H1 (cell line): Measurements from ENCODE around the gene DUSP1. TPM values are rescaled to one million over a fixed set of nuclear protein-coding genes. Genes with fewer than 3 reads are reported as not detected.

Experiments used
- CTCF ChIA-PET: fragments of 300-600 bp; sonication (Branson Sonifier 250); formaldehyde crosslinking; loops from one replicate; lab custom pipeline; 2021; ENCODE audit not compliant: partially characterized antibody; lab: Charles Lee
- POLR2A ChIA-PET: fragments of 300-600 bp; sonication (Branson Sonifier 250); formaldehyde crosslinking; loops from one replicate; lab custom pipeline; 2021; ENCODE audit warnings: inconsistent platforms; ENCODE audit not compliant: partially characterized antibody; lab: Charles Lee
- DNase-seq, 2 experiments: peaks; one replicate each; pipeline versions ENCODE4 v3.0.0 to v3.0.0-alpha.2; 2010 to 2022; ENCODE audit warnings: low spot score in 2 of 2, low read depth in 1 of 2, mixed read lengths in 1 of 2
- FAIRE-seq: peaks from 2 replicates; lab custom pipeline; 2011; peaks lifted over from hg19 to GRCh38; lab: Jason Lieb, UNC
- H2AFZ ChIP-seq: 2 replicates; pipeline ENCODE4 v1.8.1; 2012; ENCODE audit warnings: low read length, inconsistent platforms
- H2AK5ac ChIP-seq: 2 replicates; pipeline ENCODE4 v1.6.1; 2013; ENCODE audit warnings: low read depth, low read length
- H2BK120ac ChIP-seq: replicated peaks from 2 replicates; pipeline ENCODE3; 2013; ENCODE audit warnings: low read depth, low read length, inconsistent platforms
- H2BK12ac ChIP-seq: 2 replicates; pipeline ENCODE4 v1.6.1; 2013; ENCODE audit warnings: low read depth, low read length
- H2BK15ac ChIP-seq: 2 replicates; pipeline ENCODE4 v1.6.1; 2013; ENCODE audit warnings: low read length
- H2BK20ac ChIP-seq: 2 replicates; pipeline ENCODE4 v1.6.1; 2013; ENCODE audit warnings: low read length
- H2BK5ac ChIP-seq: 2 replicates; pipeline ENCODE4 v1.6.1; 2013; ENCODE audit warnings: low read depth, low read length
- H3K14ac ChIP-seq: 2 replicates; pipeline ENCODE4 v1.6.1; 2013; ENCODE audit warnings: inconsistent platforms; ENCODE audit not compliant: insufficient read length
- H3K18ac ChIP-seq: 2 replicates; pipeline ENCODE4 v1.6.1; 2013; ENCODE audit warnings: low read length; ENCODE audit errors: extremely low read depth
- H3K23ac ChIP-seq: 2 replicates; pipeline ENCODE4 v1.6.1; 2013; ENCODE audit warnings: inconsistent platforms; ENCODE audit not compliant: insufficient read length
- H3K23me2 ChIP-seq: 2 replicates; pipeline ENCODE4 v1.6.1; 2013; ENCODE audit warnings: low read depth, low read length
- H3K27ac ChIP-seq: 2 replicates; pipeline ENCODE4 v1.6.1; 2011; ENCODE audit warnings: low read depth, low read length, inconsistent platforms
- H3K27me3 ChIP-seq, 4 experiments: replicated peaks in 1 of 4; 1 replicate in 1 of 4; 2 replicates in 3 of 4; pipeline versions ENCODE4 v1.6.1 to v1.8.1; 2011 to 2013; ENCODE audit warnings: low read length in 3 of 4, mild to moderate bottlenecking in 3 of 4, inconsistent platforms in 2 of 4, mixed read lengths in 2 of 4, moderate library complexity in 1 of 4; ENCODE audit not compliant: control insufficient read depth in 3 of 4, insufficient read depth in 3 of 4; ENCODE audit errors: extremely low read depth in 1 of 4
- H3K36me3 ChIP-seq, 4 experiments: 2 replicates each; pipeline versions ENCODE4 v1.6.1 to v1.8.1; 2011 to 2013; ENCODE audit warnings: mild to moderate bottlenecking in 4 of 4, low read length in 3 of 4, moderate library complexity in 2 of 4, control low read depth in 1 of 4, inconsistent platforms in 1 of 4; ENCODE audit not compliant: insufficient read depth in 4 of 4, control insufficient read depth in 2 of 4
- H3K4ac ChIP-seq: replicated peaks from 2 replicates; pipeline ENCODE3; 2013; ENCODE audit warnings: low read length, low read depth, mixed read lengths, inconsistent platforms; ENCODE audit not compliant: insufficient read length
- H3K4me1 ChIP-seq, 4 experiments: replicated peaks in 1 of 4; 1 replicate in 1 of 4; 2 replicates in 3 of 4; pipeline versions ENCODE4 v1.6.1 to v1.8.1; 2011 to 2013; ENCODE audit warnings: low read length in 3 of 4, inconsistent platforms in 2 of 4, mixed read lengths in 1 of 4; ENCODE audit not compliant: insufficient read depth in 4 of 4, control insufficient read depth in 3 of 4
- H3K4me2 ChIP-seq, 2 experiments: 2 replicates each; pipeline versions ENCODE4 v1.6.1 to v1.8.1; 2011 to 2013; ENCODE audit warnings: low read depth in 2 of 2, low read length in 2 of 2, control low read depth in 1 of 2, inconsistent platforms in 1 of 2, mild to moderate bottlenecking in 1 of 2; ENCODE audit not compliant: insufficient read depth in 1 of 2
- H3K4me3 ChIP-seq, 4 experiments: fragments of 200-600, 300-600 bp in 1 of 4; sonication (generic), shearing (Covaris generic), sonication (Bioruptor Twin) in 1 of 4; 2 replicates each; pipeline versions ENCODE4 v1.5.1 to v1.8.1; 2011 to 2016; ENCODE audit warnings: low read length in 4 of 4, low read depth in 3 of 4, control low read depth in 2 of 4, inconsistent platforms in 2 of 4, mild to moderate bottlenecking in 2 of 4, mixed read lengths in 1 of 4, moderate library complexity in 1 of 4; ENCODE audit not compliant: insufficient read depth in 2 of 4; ENCODE audit errors: extremely low read depth in 1 of 4
- H3K56ac ChIP-seq: replicated peaks from 2 replicates; pipeline ENCODE3; 2013; ENCODE audit warnings: low read depth, mild to moderate bottlenecking, mixed read lengths, low read length, inconsistent platforms; ENCODE audit not compliant: insufficient read length
- H3K79me1 ChIP-seq: 2 replicates; pipeline ENCODE4 v1.6.1; 2013; ENCODE audit warnings: low read depth, low read length, control low read depth
- H3K79me2 ChIP-seq, 2 experiments: 2 replicates each; pipeline versions ENCODE4 v1.6.1 to v1.8.1; 2012 to 2013; ENCODE audit warnings: low read length in 2 of 2, mild to moderate bottlenecking in 2 of 2, inconsistent platforms in 1 of 2; ENCODE audit not compliant: insufficient read depth in 2 of 2, control insufficient read depth in 1 of 2
- H3K9ac ChIP-seq, 4 experiments: replicated peaks in 1 of 4; 1 replicate in 1 of 4; 2 replicates in 3 of 4; pipeline versions ENCODE4 v1.6.1 to v1.8.1; 2011 to 2013; ENCODE audit warnings: low read depth in 3 of 4, low read length in 3 of 4, control low read depth in 2 of 4, mild to moderate bottlenecking in 2 of 4, moderate library complexity in 2 of 4, inconsistent platforms in 1 of 4; ENCODE audit errors: extremely low read depth in 1 of 4
- H3K9me3 ChIP-seq, 2 experiments: 2 replicates each; pipeline versions ENCODE4 v1.6.1 to v1.8.1; 2012 to 2013; ENCODE audit warnings: mild to moderate bottlenecking in 2 of 2, moderate library complexity in 2 of 2, control low read depth in 1 of 2, inconsistent platforms in 1 of 2, low read depth in 1 of 2, low read length in 1 of 2, mixed read lengths in 1 of 2; ENCODE audit not compliant: insufficient read depth in 2 of 2
- H4K20me1 ChIP-seq, 2 experiments: replicated peaks in 1 of 2; 2 replicates each; pipeline versions ENCODE3 to v1.8.1; 2011 to 2013; ENCODE audit warnings: inconsistent platforms in 2 of 2, low read length in 2 of 2, mild to moderate bottlenecking in 1 of 2; ENCODE audit not compliant: insufficient read depth in 2 of 2, control insufficient read depth in 1 of 2
- H4K5ac ChIP-seq: 2 replicates; pipeline ENCODE4 v1.6.1; 2013; ENCODE audit warnings: low read length, low read depth, mixed read lengths, inconsistent platforms; ENCODE audit not compliant: insufficient read length
- H4K8ac ChIP-seq: 2 replicates; pipeline ENCODE4 v1.8.0; 2013; ENCODE audit warnings: mild to moderate bottlenecking, moderate library complexity, low read length, inconsistent platforms; ENCODE audit not compliant: insufficient read depth; ENCODE audit errors: extremely low read depth
- H4K91ac ChIP-seq: replicated peaks from 2 replicates; pipeline ENCODE3; 2013; ENCODE audit warnings: low read length, mixed read lengths, inconsistent platforms; ENCODE audit not compliant: insufficient read length
- SIX5 ChIP-seq: IDR thresholded peaks from 2 replicates; pipeline ENCODE4 v1.6.1; 2011; ENCODE audit warnings: mild to moderate bottlenecking, low read depth, low read length
- SP2 ChIP-seq: IDR thresholded peaks from 2 replicates; pipeline ENCODE4 v1.6.1; 2012; ENCODE audit warnings: mild to moderate bottlenecking, low read length, inconsistent platforms
- WGBS, 2 experiments: shearing (Covaris generic) in 1 of 2; methylation state at CpG; one replicate each; pipeline versions ENCODE4 v1.1.6 to v1.1.7; 2013 to 2015; ENCODE audit warnings: low lambda C conversion rate in 2 of 2, mixed read lengths in 2 of 2, inconsistent platforms in 1 of 2, low coverage in 1 of 2, missing lambda C conversion rate in 1 of 2; ENCODE audit not compliant: insufficient replicate concordance in 2 of 2, insufficient coverage in 1 of 2, insufficient read length in 1 of 2; ENCODE audit errors: extremely low coverage in 1 of 2, missing lambda C conversion rate in 1 of 2; 5-methylcytosine and 5-hydroxymethylcytosine counted together
- polyA plus RNA-seq, 7 experiments: library from polyadenylated mRNA; depleted of rRNA in 3 of 7; stranded (reverse) in 5 of 7; unstranded in 2 of 7; fragments of >200 nt in 5 of 7; fragments of 200-250 nt in 2 of 7; gene quantifications; 1 replicate in 5 of 7; 2 replicates in 1 of 7; 4 replicates in 1 of 7; pipeline versions ENCODE4 v1.2.1 to v1.2.3, GENCODE V29; 2011 to 2013; ENCODE audit warnings: missing spikeins in 2 of 7, mixed read lengths in 2 of 7
- total RNA-seq: library from RNA; stranded (reverse); fragmentation: NEBNext Ultra II Directional; extraction: Animal tissue kit (Norgen Biotek cat#: 25700); gene quantifications from 2 replicates; pipeline ENCODE4 v1.2.1, GENCODE V29; 2021

The DUSP1 gene
- total and polyA plus RNA-seq, 2 of the 8 experiments (the other 6 are each of a cell fraction or from before 2014, with no cell fraction given) = 6.5 to 11.7 TPM

DNA sequence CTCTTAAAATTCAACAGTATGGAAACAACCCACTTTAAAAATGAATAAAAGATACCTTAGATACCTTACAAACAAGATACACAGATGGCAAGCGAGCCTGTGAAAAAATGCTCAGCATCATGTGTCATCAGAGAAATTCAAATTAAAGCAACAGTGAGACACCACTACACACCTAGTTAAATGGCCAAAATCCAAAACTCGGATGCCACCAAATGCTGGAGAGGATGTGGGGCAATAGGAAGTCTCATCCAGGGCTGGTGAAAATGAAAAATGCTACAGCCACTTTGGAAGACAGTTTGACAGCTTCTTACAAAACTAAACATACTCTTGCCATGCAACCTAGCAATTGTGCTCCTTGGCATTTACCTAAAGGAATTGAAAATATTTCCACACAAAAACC lies 17.9 kb downstream of the DUSP1 start:
- Histone ChIP-seq H3K79me2 (no peaks in the 10 kb centered on the region), H2AK5ac (no peak overlapping the region), H3K4ac (no peak overlapping the region), H4K20me1 (no peaks in the 10 kb centered on the region), H4K91ac (no peak overlapping the region), H3K56ac (no peak overlapping the region), H3K4me3 (no peak overlapping the region), H4K5ac (no peak overlapping the region), H2BK120ac (no peak overlapping the region), H3K18ac (no peak overlapping the region), H3K27ac (no peak overlapping the region), H2BK15ac (no peak overlapping the region), H3K14ac (no peak overlapping the region), H3K4me2 (no peak overlapping the region), H2BK5ac (no peak overlapping the region), H3K27me3 (peaks cover 0 to 15% (median 10%) of the 10 kb centered on the region in 4 experiments; a peak in 6 of 7 replicates), H3K23me2 (peaks cover 4% of the 10 kb centered on the region; the same call in 1 of the 2 replicates), H3K9ac (no peak overlapping the region), H2BK20ac (no peak overlapping the region), H3K4me1 (peaks cover 0 to 7% (median 1%) of the 10 kb centered on the region in 4 experiments; a peak in 3 of 7 replicates), H3K9me3 (no peaks in the 10 kb centered on the region), H4K8ac (no peak overlapping the region), H3K79me1 (no peaks in the 10 kb centered on the region), H2BK12ac (no peak overlapping the region), H2AFZ (no peak overlapping the region), H3K23ac (no peak overlapping the region), H3K36me3 (no peaks in the 10 kb centered on the region)
- CTCF ChIA-PET = interaction anchor here (0.7 to 1.8 kb wide), 11 partner anchors 18 to 200 kb away, joined by 3 to 9 read pairs (median 4); partner anchors contain the start of gene DUSP1
- POLR2A ChIA-PET = interaction anchor here (1.4 kb wide), 1 partner anchor 12 kb away, joined by 5 read pairs; no protein-coding TSS in a partner anchor
- WGBS, 2 experiments = 85% methylated on average over 2 of the region's 2 CpGs; no CpG with 5 or more reads in 1 of the 2 experiments
- no peak for DNase-seq
- FAIRE-seq = no peak
- no peak for TF ChIP-seq SIX5
- TF ChIP-seq SP2 = no peak
